H9 (cell line): Measurements from ENCODE around the gene DDAH2. TPM values are rescaled to one million over a fixed set of nuclear protein-coding genes. Genes with fewer than 3 reads are reported as not detected.
"Not testable (repeated sequence)": the region's sequence is repeated elsewhere in the genome, so short reads cannot be mapped to it uniquely, and the experiment has no call there.

ENCODE experiments used
- DNase-seq: peaks from one replicate; pipeline ENCODE4 v3.0.0-alpha.2; 2017
- H2AFZ ChIP-seq: one replicate; pipeline ENCODE4 v1.6.1; 2013; ENCODE audit warnings: mild to moderate bottlenecking, low read length, control low read depth, moderate library complexity
- H2AK5ac ChIP-seq: 2 replicates; pipeline ENCODE4 v1.6.1; 2013; ENCODE audit warnings: low read length, control low read depth, mixed read lengths; ENCODE audit not compliant: insufficient read length
- H2BK120ac ChIP-seq: one replicate; pipeline ENCODE4 v1.6.1; 2013; ENCODE audit warnings: low read depth, mild to moderate bottlenecking, low read length, control low read depth, inconsistent platforms; ENCODE audit not compliant: poor library complexity, severe bottlenecking
- H2BK12ac ChIP-seq: 2 replicates; pipeline ENCODE4 v1.6.1; 2013; ENCODE audit warnings: low read length, control low read depth, mixed read lengths, low read depth; ENCODE audit not compliant: insufficient read length
- H2BK15ac ChIP-seq: 2 replicates; pipeline ENCODE4 v1.6.1; 2013; ENCODE audit warnings: low read depth, low read length, control low read depth
- H2BK20ac ChIP-seq: one replicate; pipeline ENCODE4 v1.6.1; 2013; ENCODE audit warnings: low read depth, mild to moderate bottlenecking, low read length, control low read depth, inconsistent platforms; ENCODE audit not compliant: poor library complexity, severe bottlenecking
- H2BK5ac ChIP-seq: 2 replicates; pipeline ENCODE4 v1.6.1; 2013; ENCODE audit warnings: low read length, control low read depth, mixed read lengths; ENCODE audit not compliant: insufficient read length
- H3K14ac ChIP-seq: 2 replicates; pipeline ENCODE4 v1.6.1; 2013; ENCODE audit warnings: low read length, control low read depth; ENCODE audit not compliant: insufficient read depth
- H3K18ac ChIP-seq: 2 replicates; pipeline ENCODE4 v1.6.1; 2013; ENCODE audit warnings: low read depth, mild to moderate bottlenecking, mixed read lengths, low read length, control low read depth; ENCODE audit not compliant: insufficient read length
- H3K23ac ChIP-seq: 2 replicates; pipeline ENCODE4 v1.6.1; 2013; ENCODE audit warnings: low read length, control low read depth, mixed read lengths, low read depth; ENCODE audit not compliant: insufficient read length
- H3K23me2 ChIP-seq: 2 replicates; pipeline ENCODE4 v1.6.1; 2013; ENCODE audit warnings: low read depth, mild to moderate bottlenecking, mixed read lengths, low read length, control low read depth; ENCODE audit not compliant: insufficient read length, poor library complexity, severe bottlenecking
- H3K27ac ChIP-seq: 2 replicates; pipeline ENCODE4 v1.5.1; 2013; ENCODE audit warnings: low read length, control low read depth, mixed read lengths, low read depth; ENCODE audit not compliant: insufficient read length
- H3K27me3 ChIP-seq: 2 replicates; pipeline ENCODE4 v1.6.1; 2013; ENCODE audit warnings: low read length, control low read depth, inconsistent platforms; ENCODE audit not compliant: insufficient read depth
- H3K4ac ChIP-seq: 2 replicates; pipeline ENCODE4 v1.6.1; 2013; ENCODE audit warnings: low read depth, mild to moderate bottlenecking, control low read depth, inconsistent platforms, low read length, moderate library complexity
- H3K4me1 ChIP-seq: 2 replicates; pipeline ENCODE4 v1.6.1; 2013; ENCODE audit warnings: low read length, control low read depth, inconsistent platforms; ENCODE audit not compliant: insufficient read depth
- H3K4me2 ChIP-seq: 2 replicates; pipeline ENCODE4 v1.6.1; 2013; ENCODE audit warnings: low read length, control low read depth, mixed read lengths; ENCODE audit not compliant: insufficient read length, insufficient read depth
- H3K56ac ChIP-seq: 2 replicates; pipeline ENCODE4 v1.6.1; 2013; ENCODE audit warnings: low read depth, mild to moderate bottlenecking, mixed read lengths, low read length, control low read depth; ENCODE audit not compliant: insufficient read length
- H3K79me1 ChIP-seq: 2 replicates; pipeline ENCODE4 v1.6.1; 2013; ENCODE audit warnings: low read depth, mild to moderate bottlenecking, moderate library complexity, low read length, control low read depth, inconsistent platforms; ENCODE audit not compliant: insufficient read depth, poor library complexity, severe bottlenecking
- H3K79me2 ChIP-seq: 2 replicates; pipeline ENCODE4 v1.6.1; 2013; ENCODE audit warnings: low read length, control low read depth, inconsistent platforms; ENCODE audit not compliant: insufficient read depth
- H3K9ac ChIP-seq: 2 replicates; pipeline ENCODE4 v1.6.1; 2013; ENCODE audit warnings: low read length, control low read depth, mixed read lengths; ENCODE audit not compliant: insufficient read length; ENCODE audit errors: extremely low read depth
- H3K9me3 ChIP-seq: one replicate; pipeline ENCODE4 v1.6.1; 2013; ENCODE audit warnings: low read depth, low read length, inconsistent platforms; ENCODE audit not compliant: control insufficient read depth
- H3T11ph ChIP-seq: one replicate; pipeline ENCODE4 v1.6.1; 2013; ENCODE audit warnings: mild to moderate bottlenecking, low read length, control low read depth, inconsistent platforms
- H4K20me1 ChIP-seq: one replicate; pipeline ENCODE4 v1.6.1; 2013; ENCODE audit not compliant: control insufficient read depth, insufficient read length, insufficient read depth
- H4K5ac ChIP-seq: 2 replicates; pipeline ENCODE4 v1.6.1; 2013; ENCODE audit warnings: low read depth, mild to moderate bottlenecking, mixed read lengths, low read length, control low read depth; ENCODE audit not compliant: insufficient read length
- H4K8ac ChIP-seq: replicated peaks from 2 replicates; pipeline ENCODE4 v1.6.1; 2013; ENCODE audit warnings: low read length, control low read depth, mixed read lengths, low read depth; ENCODE audit not compliant: insufficient read length
- H4K91ac ChIP-seq: 2 replicates; pipeline ENCODE4 v1.6.1; 2013; ENCODE audit warnings: low read depth, mild to moderate bottlenecking, moderate library complexity, mixed read lengths, low read length, control low read depth; ENCODE audit not compliant: insufficient read length
- H3K27ac Mint-ChIP-seq, 3 experiments: 2 replicates in 2 of 3; 3 replicates in 1 of 3; pipeline ENCODE4 v1.8.0; 2020 to 2021; ENCODE audit warnings: mixed read lengths in 3 of 3, mild to moderate bottlenecking in 1 of 3, moderate library complexity in 1 of 3
- H3K27me3 Mint-ChIP-seq: 2 replicates; pipeline ENCODE4 v1.8.0; 2021; ENCODE audit warnings: low read depth, mild to moderate bottlenecking, moderate library complexity, mixed read lengths
- H3K36me3 Mint-ChIP-seq, 3 experiments: 2 replicates in 2 of 3; 3 replicates in 1 of 3; pipeline ENCODE4 v1.8.0; 2020 to 2021; ENCODE audit warnings: low read depth in 3 of 3, mixed read lengths in 3 of 3; ENCODE audit not compliant: insufficient read depth in 1 of 3
- H3K4me1 Mint-ChIP-seq, 2 experiments: 2 replicates each; pipeline ENCODE4 v1.8.0; 2020; ENCODE audit warnings: mixed read lengths in 2 of 2
- H3K4me3 Mint-ChIP-seq, 2 experiments: 2 replicates in 1 of 2; 3 replicates in 1 of 2; pipeline ENCODE4 v1.8.0; 2020 to 2021; ENCODE audit warnings: mild to moderate bottlenecking in 2 of 2, mixed read lengths in 2 of 2, moderate library complexity in 1 of 2
- H3K9me3 Mint-ChIP-seq, 2 experiments: 2 replicates in 1 of 2; 3 replicates in 1 of 2; pipeline ENCODE4 v1.8.0; 2020; ENCODE audit warnings: mild to moderate bottlenecking in 2 of 2, mixed read lengths in 2 of 2, moderate library complexity in 1 of 2
- CTCF ChIP-seq: fragments of 200-600 bp; sonication (generic); conservative IDR thresholded peaks from 3 replicates; pipeline ENCODE4 v1.8.0; 2021; ENCODE audit warnings: antibody characterized with exemption, mild to moderate bottlenecking
- WGBS: extraction: QIAGEN DNeasy Blood & Tissue Kit; methylation state at CpG from one replicate; pipeline ENCODE4 v1.1.7; 2013; ENCODE audit warnings: missing lambda C conversion rate, low lambda C conversion rate, mixed read lengths; ENCODE audit not compliant: insufficient read length; ENCODE audit errors: extremely low coverage; 5-methylcytosine and 5-hydroxymethylcytosine counted together
- total RNA-seq: library from RNA; stranded (reverse); gene quantifications from 2 replicates; pipeline ENCODE4 v1.2.1, GENCODE V29; 2021

The DDAH2 gene
- total RNA-seq, 1 experiment from 2014 or later, result 73.2 TPM

GRCh38 chr6:31710523-31711219 is 18.4 kb downstream of the DDAH2 start:
- Histone ChIP-seq H3K4ac (no peak overlapping the region), H3K56ac (no peak overlapping the region), H3K4me2 (no peak overlapping the region), H4K20me1 (no peaks in the 10 kb centered on the region), H3K23me2 (no peaks in the 10 kb centered on the region), H3K4me1 (peaks cover 5% of the 10 kb centered on the region; the same call in 1 of the 2 replicates), H2AK5ac (no peak overlapping the region), H3K79me2 (no peaks in the 10 kb centered on the region), H3T11ph (no peak overlapping the region), H4K91ac (no peak overlapping the region), H2BK12ac (no peak overlapping the region), H3K79me1 (no peaks in the 10 kb centered on the region), H2BK20ac (no peak overlapping the region), H3K18ac (no peak overlapping the region), H2BK5ac (no peak overlapping the region), H3K27me3 (no peaks in the 10 kb centered on the region), H3K9me3 (no peaks in the 10 kb centered on the region), H3K14ac (no peak overlapping the region), H2BK15ac (no peak overlapping the region), H3K27ac (no peak overlapping the region), H2AFZ (no peak overlapping the region), H4K5ac (no peak overlapping the region), H3K9ac (no peak overlapping the region), H3K23ac (no peak overlapping the region), H4K8ac (no peak overlapping the region), H2BK120ac (no peak overlapping the region)
- no peaks in the 10 kb centered on the region for H3K36me3 Mint-ChIP-seq
- DNase-seq, result no peak
- H3K9me3 Mint-ChIP-seq, result no peaks in the 10 kb centered on the region
- peaks cover 31 to 40% of the 10 kb centered on the region in 2 experiments for H3K4me1 Mint-ChIP-seq
- H3K27ac Mint-ChIP-seq, result no peak overlapping the region
- TF ChIP-seq CTCF, result no peak
- H3K4me3 Mint-ChIP-seq, result no peak overlapping the region
- H3K27me3 Mint-ChIP-seq, result peaks cover 9% of the 10 kb centered on the region
- WGBS, result no CpG with 5 or more reads among the region's 5 CpGs

- not testable (repeated sequence) for DNase-seq, H3K18ac ChIP-seq, H3K27ac Mint-ChIP-seq, H3T11ph ChIP-seq, H3K79me1 ChIP-seq, H2BK20ac ChIP-seq, H3K4ac ChIP-seq, H4K91ac ChIP-seq, H3K14ac ChIP-seq, H3K27me3 ChIP-seq, H2AK5ac ChIP-seq, H3K9ac ChIP-seq, H2BK15ac ChIP-seq, H4K5ac ChIP-seq, H3K27ac ChIP-seq, H3K36me3 Mint-ChIP-seq, H3K9me3 ChIP-seq, H2BK5ac ChIP-seq, H2BK12ac ChIP-seq, H4K20me1 ChIP-seq, H3K4me2 ChIP-seq, H3K4me3 Mint-ChIP-seq, H3K56ac ChIP-seq, H3K23me2 ChIP-seq, H3K4me1 ChIP-seq, H3K9me3 Mint-ChIP-seq, H3K79me2 ChIP-seq, H2AFZ ChIP-seq, H2BK120ac ChIP-seq, H3K23ac ChIP-seq, H3K27me3 Mint-ChIP-seq, H4K8ac ChIP-seq
- H3K4me1 Mint-ChIP-seq, result peaks cover 24 to 29% of the 10 kb centered on the region in 2 experiments
- no CpG with 5 or more reads among the region's 11 CpGs for WGBS
These were observed 19.9 kb downstream of the DDAH2 start for GRCh38 chr6:31709157-31709556.
